Common myeloid progenitor, CD34-positive (primary cell): Measurements from ENCODE around the gene SIGLECL1.
A peak's percentile ranks its signal among the peaks of the same experiment; 100 is the strongest.

Experiments used
- CTCF ChIA-PET: fragments of 350-600 bp; sonication (Branson Sonifier 250); formaldehyde crosslinking; loops from one replicate; lab custom pipeline; 2021; ENCODE audit warnings: antibody characterized with exemption; lab: Charles Lee
- POLR2A ChIA-PET: fragments of 350-600 bp; sonication (Branson Sonifier 250); formaldehyde crosslinking; loops from one replicate; lab custom pipeline; 2021; ENCODE audit warnings: antibody characterized with exemption; lab: Charles Lee
- DNase-seq, 3 donors: peaks; one replicate each; pipeline versions ENCODE4 v3.0.0 to v3.0.0-alpha.2; 2013
- H3K27ac ChIP-seq, 2 experiments: 1 replicate in 1 of 2; 2 replicates in 1 of 2; pipeline ENCODE4 v1.7.0; 2013; ENCODE audit warnings: inconsistent platforms in 2 of 2, low read length in 2 of 2, mild to moderate bottlenecking in 2 of 2, low read depth in 1 of 2, moderate library complexity in 1 of 2; ENCODE audit not compliant: severe bottlenecking in 2 of 2, insufficient read depth in 1 of 2, poor library complexity in 1 of 2
- H3K27me3 ChIP-seq, 5 experiments: replicated peaks in 2 of 5; 1 replicate in 3 of 5; 2 replicates in 2 of 5; pipeline versions ENCODE4 v1.6.1 to v1.7.0; 2013; ENCODE audit warnings: low read length in 4 of 5, mild to moderate bottlenecking in 2 of 5, moderate library complexity in 2 of 5, inconsistent platforms in 1 of 5; ENCODE audit not compliant: insufficient read depth in 5 of 5, control insufficient read depth in 4 of 5
- H3K36me3 ChIP-seq, 4 experiments: 1 replicate in 2 of 4; 2 replicates in 2 of 4; pipeline versions ENCODE4 v1.6.1 to v1.7.0; 2013; ENCODE audit warnings: low read length in 3 of 4, control low read depth in 1 of 4, mild to moderate bottlenecking in 1 of 4; ENCODE audit not compliant: control insufficient read depth in 4 of 4, insufficient read depth in 4 of 4
- H3K4me1 ChIP-seq, 4 experiments: 1 replicate in 3 of 4; 2 replicates in 1 of 4; pipeline versions ENCODE4 v1.6.1 to v1.7.1; 2013; ENCODE audit warnings: low read length in 3 of 4, mild to moderate bottlenecking in 3 of 4, control low read depth in 1 of 4, inconsistent platforms in 1 of 4, moderate library complexity in 1 of 4; ENCODE audit not compliant: control insufficient read depth in 4 of 4, insufficient read depth in 4 of 4; ENCODE audit errors: control extremely low read depth in 1 of 4
- H3K4me3 ChIP-seq, 7 experiments: 1 replicate in 4 of 7; 2 replicates in 3 of 7; pipeline versions ENCODE4 v1.5.1 to v1.7.0; 2013; ENCODE audit warnings: mild to moderate bottlenecking in 7 of 7, low read length in 6 of 7, moderate library complexity in 6 of 7, inconsistent platforms in 2 of 7, low read depth in 2 of 7, control low read depth in 1 of 7; ENCODE audit not compliant: insufficient read depth in 4 of 7, control insufficient read depth in 1 of 7; ENCODE audit errors: extremely low read depth in 1 of 7
- H3K9me3 ChIP-seq, 5 experiments: 1 replicate in 4 of 5; 2 replicates in 1 of 5; pipeline versions ENCODE4 v1.6.1 to v1.7.1; 2013; ENCODE audit warnings: low read length in 4 of 5, mild to moderate bottlenecking in 2 of 5, inconsistent platforms in 1 of 5, low read depth in 1 of 5, moderate library complexity in 1 of 5; ENCODE audit not compliant: control insufficient read depth in 4 of 5, insufficient read depth in 2 of 5; ENCODE audit errors: control extremely low read depth in 1 of 5
- WGBS: methylation state at CpG from one replicate; pipeline ENCODE4 v1.1.5; 2013; ENCODE audit not compliant: insufficient coverage; 5-methylcytosine and 5-hydroxymethylcytosine counted together

The SIGLECL1 gene

GRCh38 chr19:51247972-51248590, 2.8 kb upstream of the SIGLECL1 start:
- peaks cover 18 to 72% (median 61%) of the 10 kb centered on the region in 4 experiments for H3K4me1 ChIP-seq
- CTCF ChIA-PET, result interaction anchor here (1.1 to 3.2 kb wide), 2 partner anchors 12 to 100 kb away, joined by 3 to 12 read pairs; no protein-coding TSS in a partner anchor
- WGBS, result 77% methylated on average over 6 of the region's 7 CpGs
- no peak overlapping the region for H3K4me3 ChIP-seq
- H3K27ac ChIP-seq, result peak overlapping the region in 1 of 2 experiments; percentile 2
- peaks cover 0 to 7% (median 0%) of the 10 kb centered on the region in 4 experiments for H3K36me3 ChIP-seq
- POLR2A ChIA-PET, result interaction anchor here (1.3 kb wide), 1 partner anchor 10 kb away, joined by 5 read pairs; no protein-coding TSS in a partner anchor
- peaks cover 0 to 4% (median 0%) of the 10 kb centered on the region in 5 experiments for H3K9me3 ChIP-seq
- peak in 2 of 3 donors; percentile 53 to 74 for DNase-seq
- no peaks in the 10 kb centered on the region for H3K27me3 ChIP-seq

- ChIA-PET CTCF (interaction anchor here (2.4 kb wide), 1 partner anchor 93 kb away, joined by 6 read pairs; no protein-coding TSS in a partner anchor), POLR2A (no interaction called here)
- Histone ChIP-seq H3K4me1 (peaks cover 15 to 57% (median 35%) of the 10 kb centered on the region in 4 experiments), H3K4me3 (no peak overlapping the region), H3K9me3 (peaks cover 0 to 4% (median 0%) of the 10 kb centered on the region in 5 experiments), H3K27me3 (no peaks in the 10 kb centered on the region), H3K36me3 (no peaks in the 10 kb centered on the region), H3K27ac (no peak overlapping the region)
- no peak for DNase-seq
- WGBS, result over 99% methylated on average over 8 of the region's 9 CpGs
Observed at GRCh38 chr19:51251468-51251820, 564 bp downstream of the SIGLECL1 start.

GRCh38 chr19:51252306-51253079, 1.6 kb downstream of the SIGLECL1 start:
- ChIA-PET POLR2A (no interaction called here), CTCF (interaction anchor here (1.1 to 1.3 kb wide), 2 partner anchors 53 to 93 kb away, joined by 3 to 5 read pairs; no protein-coding TSS in a partner anchor)
- Histone ChIP-seq H3K4me3 (no peak overlapping the region), H3K9me3 (peaks cover 0 to 4% (median 0%) of the 10 kb centered on the region in 5 experiments), H3K27me3 (no peaks in the 10 kb centered on the region), H3K36me3 (no peaks in the 10 kb centered on the region), H3K27ac (no peak overlapping the region), H3K4me1 (peaks cover 16 to 53% (median 30%) of the 10 kb centered on the region in 4 experiments)
- peak in 1 of 3 donors; percentile 28 for DNase-seq
- WGBS, result 72% methylated on average over 8 of the region's 9 CpGs

- DNase-seq, result no peak
- CTCF ChIA-PET, result interaction anchor here (1.1 to 1.3 kb wide), 2 partner anchors 53 to 94 kb away, joined by 3 to 5 read pairs; no protein-coding TSS in a partner anchor
- H3K4me3 ChIP-seq, result no peak overlapping the region
- peaks cover 0 to 4% (median 0%) of the 10 kb centered on the region in 5 experiments for H3K9me3 ChIP-seq
- POLR2A ChIA-PET, result no interaction called here
- H3K4me1 ChIP-seq, result peaks cover 20 to 53% (median 32%) of the 10 kb centered on the region in 4 experiments
- H3K27ac ChIP-seq, result no peak overlapping the region
- H3K27me3 ChIP-seq, result no peaks in the 10 kb centered on the region
- 100% methylated on average over 1 of the region's 1 CpG for WGBS
- H3K36me3 ChIP-seq, result no peaks in the 10 kb centered on the region
Observed at GRCh38 chr19:51253088-51253806, 2.4 kb downstream of the SIGLECL1 start.

GRCh38 chr19:51256155-51256625, 5.3 kb downstream of the SIGLECL1 start:
- Histone ChIP-seq H3K36me3 (no peaks in the 10 kb centered on the region), H3K27me3 (no peaks in the 10 kb centered on the region), H3K4me3 (no peak overlapping the region), H3K9me3 (peaks cover 0 to 1% (median 0%) of the 10 kb centered on the region in 5 experiments), H3K27ac (no peak overlapping the region), H3K4me1 (peaks cover 19 to 47% (median 29%) of the 10 kb centered on the region in 4 experiments)
- peak in 1 of 3 donors; percentile 46 for DNase-seq
- WGBS, result 73% methylated on average over 2 of the region's 2 CpGs
- POLR2A ChIA-PET, result no interaction called here
- CTCF ChIA-PET, result interaction anchor here (12.1 kb wide), 1 partner anchor 98 kb away, joined by 212 read pairs; no protein-coding TSS in a partner anchor

- Histone ChIP-seq H3K27me3 (no peaks in the 10 kb centered on the region), H3K36me3 (no peaks in the 10 kb centered on the region), H3K4me3 (no peak overlapping the region), H3K9me3 (peaks cover 0 to 1% (median 0%) of the 10 kb centered on the region in 5 experiments), H3K4me1 (peaks cover 19 to 45% (median 28%) of the 10 kb centered on the region in 4 experiments), H3K27ac (peak overlapping the region in 1 of 2 experiments; percentile 50)
- POLR2A ChIA-PET, result interaction anchor here (1.3 kb wide), 2 partner anchors 9 to 32 kb away, joined by 4 to 5 read pairs; partner anchors contain the start of gene CD33
- CTCF ChIA-PET, result interaction anchor here (0.7 to 12.1 kb wide), 6 partner anchors 12 to 99 kb away, joined by 3 to 212 read pairs (median 12); no protein-coding TSS in a partner anchor
- WGBS, result 100% methylated on average over 1 of the region's 2 CpGs
- no peak for DNase-seq
Observed at GRCh38 chr19:51257471-51257870, 6.6 kb downstream of the SIGLECL1 start.
